Activated effector memory CD4-positive, alpha-beta T cell treated with Interleukin-2 at 50 U/mL for 16 hours (primary cell): Measurements from ENCODE around the gene GPR157.

Experiments
- DNase-seq: peaks from one replicate; pipeline ENCODE4 v3.0.0-alpha.2; 2020

Gene GPR157

DNA sequence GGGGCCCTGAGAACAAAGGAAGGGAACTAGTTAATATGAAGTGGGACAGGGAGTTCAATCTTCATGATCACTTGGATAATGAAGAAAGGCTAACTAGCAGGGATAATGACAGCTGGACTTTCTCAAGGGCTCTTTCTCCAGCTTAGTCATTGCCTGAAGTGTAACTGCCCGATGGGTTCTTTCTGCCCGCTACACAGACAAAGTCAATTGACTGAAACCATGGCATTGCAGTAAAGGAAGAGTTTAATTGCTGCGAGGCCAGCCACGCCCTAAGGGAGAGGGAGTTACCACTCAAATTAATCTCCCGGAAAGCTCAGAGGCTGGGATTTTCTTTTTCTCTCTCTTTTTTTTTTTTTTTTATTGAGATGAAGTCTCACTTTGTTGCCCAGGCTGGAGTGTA, 42.9 kb downstream of the GPR157 start:
- no peak for DNase-seq

DNA sequence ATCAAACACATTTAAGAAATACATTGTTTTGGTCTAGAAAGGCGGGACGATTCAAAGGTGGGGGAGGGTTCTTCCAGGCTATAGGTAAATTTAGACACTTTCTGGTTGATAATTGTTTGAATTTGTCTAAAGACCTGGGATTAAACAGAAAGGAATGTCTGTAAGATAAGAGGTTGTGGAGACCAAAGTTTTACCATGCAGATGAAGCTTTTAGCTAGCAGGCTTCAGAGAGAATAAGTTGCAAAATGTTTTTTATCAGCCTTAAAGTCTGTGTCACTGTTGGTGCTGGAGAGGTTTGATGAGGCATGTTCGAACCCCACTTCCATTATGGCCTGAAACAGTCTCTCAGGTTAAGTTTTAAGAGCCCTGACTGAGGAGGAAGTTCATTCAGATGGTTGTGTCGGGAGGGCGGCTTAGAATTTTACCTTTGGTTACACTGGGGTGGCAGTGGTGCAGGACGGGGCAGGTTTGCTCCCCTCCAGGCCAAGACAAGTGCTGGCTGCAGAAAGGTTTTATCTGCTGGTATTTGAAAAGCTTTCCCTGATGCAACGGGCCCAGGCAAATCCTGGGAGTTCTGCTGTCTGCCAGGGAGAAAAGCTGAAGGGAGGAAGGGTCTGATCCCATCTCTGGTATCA, 43.5 kb downstream of the GPR157 start:
- DNase-seq, result no peak

DNA sequence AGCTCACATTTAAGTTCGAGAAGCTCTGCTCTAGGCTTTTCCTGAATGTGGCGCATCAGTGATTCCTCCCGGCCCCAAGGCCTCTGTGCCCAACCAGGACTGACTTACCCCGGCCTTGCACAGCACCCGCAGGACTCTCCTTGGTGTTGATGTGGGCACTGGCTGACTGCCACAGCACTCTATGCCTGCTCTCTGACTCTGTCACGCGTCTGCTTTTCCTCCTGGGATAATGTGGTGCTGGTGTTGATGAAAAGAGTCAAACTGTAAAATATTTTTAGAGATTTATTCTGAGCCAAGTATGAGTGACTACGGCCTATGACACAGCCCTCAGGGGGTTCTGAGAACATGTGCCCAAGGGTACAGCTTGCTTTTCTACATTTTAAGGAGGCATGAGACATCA, 44.0 kb downstream of the GPR157 start:
- no peak for DNase-seq

DNA sequence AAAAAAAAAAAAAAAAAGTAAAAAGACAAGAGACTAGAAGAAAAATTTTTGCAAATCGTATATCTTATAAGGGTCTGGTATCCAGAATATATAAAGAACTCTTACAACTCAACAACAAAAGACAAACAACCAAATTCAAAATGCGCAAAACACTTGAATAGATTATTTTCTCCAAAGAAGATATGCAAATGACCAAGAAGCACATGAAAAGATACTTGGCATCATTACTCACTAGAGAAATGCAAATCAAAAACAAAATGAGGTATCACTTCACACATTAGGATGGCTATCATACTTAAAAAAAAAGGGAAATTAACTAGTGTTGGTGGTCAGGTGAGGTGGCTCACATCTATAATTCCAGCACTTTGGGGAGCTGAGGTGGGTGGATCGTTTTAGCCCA, 47.4 kb downstream of the GPR157 start:
- no peak for DNase-seq

DNA sequence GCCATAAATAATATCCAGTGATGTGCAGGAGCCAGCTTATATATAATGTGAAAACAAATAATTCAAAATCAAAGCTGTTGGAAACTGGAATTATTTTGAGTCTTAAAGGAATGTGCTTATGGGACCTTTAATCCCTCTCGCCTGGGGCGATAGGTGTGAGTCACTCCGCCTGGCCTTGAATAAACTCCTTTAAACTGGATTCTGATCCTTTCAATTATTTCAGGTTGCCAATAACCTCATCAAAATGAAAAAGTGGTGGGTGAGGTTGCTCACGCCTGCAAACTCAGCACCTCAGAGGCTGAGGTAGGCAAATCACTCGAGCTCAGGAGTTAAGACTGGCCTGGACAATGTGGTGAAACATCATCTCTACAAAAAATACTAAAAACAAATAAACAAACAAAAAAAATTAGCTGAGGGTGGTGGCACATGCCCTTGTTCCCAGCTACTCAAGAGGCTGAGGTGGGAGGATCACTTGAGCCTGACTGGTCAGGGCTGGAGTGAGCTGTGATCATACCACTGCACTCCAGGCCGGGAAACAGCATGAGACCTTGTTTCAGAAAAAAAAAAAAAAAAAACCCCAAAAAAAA, 48.1 kb downstream of the GPR157 start:
- DNase-seq, result no peak

DNA sequence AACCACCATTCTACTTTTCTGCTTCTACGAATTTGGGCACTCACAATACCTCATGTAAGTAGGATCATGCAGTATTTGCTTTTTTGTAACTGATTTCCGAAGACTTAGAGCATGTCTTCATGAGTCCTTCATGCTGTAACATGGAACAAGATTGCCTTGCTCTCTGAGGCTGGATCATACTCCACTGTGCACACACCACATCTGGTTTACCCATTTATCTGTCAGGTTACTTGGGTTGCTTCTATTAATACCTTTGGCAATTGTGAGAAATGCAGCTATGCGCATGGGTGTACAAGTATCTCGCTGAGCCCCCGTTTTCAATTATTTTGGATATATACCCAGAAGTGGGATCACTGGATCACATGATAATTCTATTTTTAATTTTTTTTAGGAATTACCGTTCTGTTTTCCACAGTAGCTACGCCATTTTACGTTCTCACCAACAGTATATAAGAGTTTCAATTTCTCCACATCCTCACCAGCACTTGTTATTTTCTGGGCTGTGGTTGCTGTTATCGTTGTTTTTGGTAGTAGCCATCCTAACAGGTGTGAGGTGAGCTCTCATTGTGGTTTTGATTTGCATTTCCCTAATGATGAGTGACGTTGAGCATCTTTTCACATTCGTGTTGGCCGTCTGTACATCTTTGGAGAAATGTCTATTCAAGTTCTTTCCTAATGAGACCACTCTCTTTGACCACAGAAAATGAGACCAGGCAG, 48.8 kb downstream of the GPR157 start:
- no peak for DNase-seq

DNA sequence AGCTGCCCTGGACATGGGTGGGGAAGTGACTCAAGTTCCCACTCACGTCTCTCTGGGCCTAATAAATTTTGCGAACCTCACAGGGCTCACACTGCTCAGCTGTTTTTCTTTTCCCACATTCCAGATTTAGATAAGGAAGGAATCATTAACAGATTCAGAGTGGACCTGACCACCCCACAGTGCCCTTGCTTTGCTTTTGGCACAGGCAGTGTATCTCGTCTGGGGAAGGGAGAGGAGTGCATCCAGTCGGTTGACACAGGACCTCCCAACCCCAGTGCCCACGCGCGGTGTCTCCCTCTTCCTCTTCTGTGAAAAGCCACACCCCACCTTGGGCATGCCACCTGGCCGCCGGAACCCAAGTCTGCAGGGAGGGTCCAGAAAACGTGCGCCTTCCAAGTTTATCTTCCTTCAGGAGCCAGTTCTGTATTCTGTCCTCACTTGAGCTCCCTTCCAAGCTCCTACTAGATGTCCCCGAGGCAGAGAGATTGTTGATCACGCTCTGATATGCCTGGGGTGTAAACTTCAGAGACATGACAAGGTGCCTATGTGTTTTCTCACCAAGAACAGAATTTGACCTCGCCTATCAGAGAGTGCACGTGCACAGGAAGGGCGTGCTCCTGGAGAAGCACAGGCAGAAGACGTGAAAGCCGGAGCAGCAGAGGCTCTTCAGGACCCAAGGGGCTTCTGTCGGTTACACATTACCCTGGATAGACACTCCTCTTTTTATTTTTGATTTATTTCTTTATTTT, 50.0 kb downstream of the GPR157 start:
- DNase-seq, result no peak

DNA sequence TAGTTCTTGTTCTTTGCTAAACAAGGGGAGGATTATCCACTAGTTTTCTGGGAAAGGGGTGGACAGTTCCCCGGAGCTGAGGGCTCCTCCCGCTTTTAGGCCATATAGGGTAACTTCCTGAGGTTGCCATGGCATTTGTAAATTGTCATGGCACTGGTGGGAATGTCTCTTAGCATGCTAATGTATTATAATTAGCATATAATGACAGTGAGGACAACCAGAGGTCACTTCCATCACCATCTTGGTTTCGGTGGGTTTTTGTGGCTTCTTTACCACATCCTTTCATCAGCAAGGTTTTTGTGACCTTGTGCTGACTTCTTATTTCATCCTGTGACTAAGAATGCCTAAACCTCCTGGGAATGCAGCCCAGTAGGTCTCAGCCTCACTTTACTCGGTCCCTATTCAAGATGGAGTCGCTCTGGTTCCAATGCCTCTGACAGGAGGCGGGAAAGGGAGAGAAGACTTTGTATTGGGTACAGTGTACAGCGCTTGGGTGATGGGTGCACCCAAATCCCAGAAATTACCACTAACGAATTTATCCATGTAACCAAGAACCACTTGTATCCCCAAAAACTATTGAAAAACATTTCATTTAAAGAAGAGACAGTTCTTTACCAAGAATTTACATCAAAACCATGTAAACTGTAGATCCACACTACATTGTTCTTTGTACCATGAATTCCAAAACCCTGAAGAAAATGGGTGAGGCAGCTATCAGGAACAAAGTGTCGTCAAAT, 50.7 kb downstream of the GPR157 start:
- no peak for DNase-seq

DNA sequence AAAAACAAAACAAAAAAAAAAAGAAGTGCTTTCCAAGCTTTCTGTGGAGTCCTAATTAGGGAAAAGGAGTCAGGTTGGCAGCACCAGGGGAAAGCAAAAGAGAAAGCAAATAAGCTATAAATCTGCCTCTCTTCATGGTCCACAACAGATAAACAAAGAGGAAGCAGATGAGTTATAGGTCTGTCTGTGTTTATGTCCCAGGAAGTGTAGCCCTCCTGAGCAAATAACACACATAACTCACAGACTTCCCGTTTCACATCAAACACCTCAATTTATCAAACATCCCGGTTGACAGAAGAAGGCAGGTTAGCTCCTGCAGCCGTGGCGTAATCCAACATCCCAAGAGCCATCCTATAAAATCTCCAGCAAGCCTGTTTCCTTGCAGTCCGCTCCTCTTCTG, 53.9 kb downstream of the GPR157 start:
- DNase-seq, result no peak

DNA sequence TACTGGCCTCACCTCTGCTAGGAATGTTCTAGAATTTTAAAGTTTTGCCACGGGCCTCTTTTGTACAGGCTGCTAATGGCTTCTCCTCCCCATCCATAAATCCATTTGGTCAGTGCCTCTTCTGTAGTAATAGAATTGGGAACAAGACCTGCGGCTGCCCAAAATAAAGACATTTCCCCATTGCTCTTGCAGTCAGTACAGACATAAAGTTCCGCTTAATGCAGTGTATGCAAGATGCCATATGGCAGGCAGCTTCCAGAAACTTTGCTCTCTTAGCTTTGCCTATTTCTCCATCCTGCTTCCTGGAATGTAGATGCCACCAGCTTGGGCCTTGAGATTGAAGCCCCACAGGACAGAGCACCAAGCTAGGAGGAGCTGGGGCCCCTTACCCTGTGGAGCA, 55.8 kb downstream of the GPR157 start:
- no peak for DNase-seq

DNA sequence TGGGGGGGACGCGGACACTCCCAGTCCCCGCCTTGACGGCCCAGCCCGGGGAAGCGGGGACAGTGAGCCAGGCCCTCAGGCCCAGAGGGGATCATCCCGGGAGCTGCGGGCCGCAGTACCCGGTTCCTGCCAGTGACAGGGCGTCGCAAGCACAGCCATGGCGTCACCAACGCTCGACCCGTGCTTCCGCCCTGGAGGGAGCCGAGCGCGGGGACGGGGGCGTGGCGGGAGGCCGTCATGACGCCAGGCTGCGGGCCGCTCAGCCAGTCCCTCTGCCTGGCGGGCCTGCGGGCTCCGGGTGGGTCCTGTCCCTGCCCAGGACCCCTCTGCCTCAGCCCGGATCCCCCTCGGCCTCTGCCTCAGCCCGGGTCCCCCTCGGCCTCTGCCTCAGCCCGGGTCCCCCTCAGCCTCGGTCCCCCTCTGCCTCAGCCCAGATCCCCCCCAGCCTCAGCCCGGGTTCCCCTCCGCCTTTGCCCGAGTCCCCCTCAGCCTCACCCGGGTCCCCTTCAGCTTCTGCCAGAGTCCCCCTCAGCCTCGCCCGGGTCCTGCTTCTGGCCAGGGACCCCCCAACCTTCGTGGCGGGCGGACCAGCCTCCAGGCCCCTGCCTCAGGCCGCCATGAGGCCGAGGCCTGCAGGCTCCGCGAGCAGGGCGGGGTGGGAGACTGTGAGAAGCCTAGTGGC, 57.2 kb downstream of the GPR157 start:
- DNase-seq, result no peak

DNA sequence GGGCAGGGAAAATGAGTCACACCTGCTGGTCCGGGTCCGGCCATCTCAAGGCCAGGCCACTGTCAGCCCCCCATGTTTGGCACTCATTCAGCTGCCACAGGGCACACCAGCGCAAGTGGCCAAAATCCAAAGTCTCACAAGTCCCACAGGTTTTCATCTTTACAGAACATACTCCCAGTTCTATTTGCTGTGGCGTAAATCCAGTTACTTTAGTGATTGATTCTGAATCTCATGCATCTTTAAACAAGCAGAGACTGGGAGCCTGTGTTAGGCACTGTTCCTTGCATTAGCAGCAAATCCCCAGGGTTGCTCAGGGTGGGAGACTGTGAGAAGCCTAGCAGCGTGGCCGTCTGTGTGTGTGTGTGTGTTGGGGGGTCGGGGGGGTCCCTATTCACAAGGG, 58.4 kb downstream of the GPR157 start:
- DNase-seq, result no peak

DNA sequence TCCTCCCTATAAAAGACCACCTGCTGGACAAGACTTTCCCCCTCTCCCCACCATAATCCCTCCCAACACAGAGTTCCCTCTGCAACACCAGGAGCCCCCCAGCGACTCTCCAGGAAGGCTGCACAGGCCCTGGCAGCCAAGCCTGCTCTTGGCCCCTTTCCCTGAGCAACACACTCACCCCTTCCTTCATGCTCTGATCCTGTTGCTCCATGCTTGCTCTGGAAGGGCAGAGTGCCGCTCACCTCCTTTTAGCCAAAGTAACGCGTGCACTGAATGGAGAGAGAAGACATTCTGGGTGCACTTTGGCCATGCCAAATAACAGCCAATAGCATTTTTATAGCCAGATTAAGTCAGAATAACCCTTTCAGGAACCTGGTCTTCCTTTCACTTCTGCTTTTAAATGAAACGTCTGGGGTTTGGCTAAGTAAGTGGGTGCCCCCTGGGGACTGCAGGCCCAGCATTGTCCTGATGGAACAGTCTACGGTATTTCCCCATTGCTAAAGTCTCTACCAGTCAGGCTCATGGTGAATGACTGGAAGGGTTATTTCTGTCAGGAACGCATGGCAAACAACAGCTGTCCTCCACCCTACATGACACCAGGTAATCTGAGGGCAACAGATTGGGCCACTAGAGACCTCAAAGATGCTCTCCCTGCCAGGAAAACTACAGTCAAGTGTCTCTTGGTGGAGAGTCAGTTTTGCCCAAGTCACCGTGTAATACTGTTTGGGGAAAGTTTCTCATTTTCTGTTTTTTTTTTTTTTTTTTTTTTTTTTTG, 59.4 kb downstream of the GPR157 start, which contains the start of gene SLC2A5:
TSS of gene SLC2A5 (minus strand) at position 310 of the 775 bp plus-strand sequence. CDS start at position 211, 99 bp downstream.
- DNase-seq, result no peak

DNA sequence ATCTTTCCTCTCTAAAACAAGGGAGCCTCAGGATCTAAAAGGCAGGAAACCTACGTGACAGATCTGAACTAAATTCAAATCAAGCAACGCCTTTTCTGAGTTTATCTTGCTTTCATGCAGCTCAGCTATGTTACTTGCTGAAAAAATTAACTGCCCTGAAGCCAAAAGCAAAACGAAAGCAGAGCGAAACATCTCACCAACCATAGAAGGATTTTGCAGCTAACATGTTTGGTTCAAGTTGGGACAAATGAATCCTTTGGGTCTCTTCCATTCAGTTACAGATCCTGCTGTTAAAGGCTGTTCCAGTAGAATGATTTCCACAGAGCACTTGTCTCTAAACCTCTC, 59.9 kb downstream of the GPR157 start:
- DNase-seq, result no peak

DNA sequence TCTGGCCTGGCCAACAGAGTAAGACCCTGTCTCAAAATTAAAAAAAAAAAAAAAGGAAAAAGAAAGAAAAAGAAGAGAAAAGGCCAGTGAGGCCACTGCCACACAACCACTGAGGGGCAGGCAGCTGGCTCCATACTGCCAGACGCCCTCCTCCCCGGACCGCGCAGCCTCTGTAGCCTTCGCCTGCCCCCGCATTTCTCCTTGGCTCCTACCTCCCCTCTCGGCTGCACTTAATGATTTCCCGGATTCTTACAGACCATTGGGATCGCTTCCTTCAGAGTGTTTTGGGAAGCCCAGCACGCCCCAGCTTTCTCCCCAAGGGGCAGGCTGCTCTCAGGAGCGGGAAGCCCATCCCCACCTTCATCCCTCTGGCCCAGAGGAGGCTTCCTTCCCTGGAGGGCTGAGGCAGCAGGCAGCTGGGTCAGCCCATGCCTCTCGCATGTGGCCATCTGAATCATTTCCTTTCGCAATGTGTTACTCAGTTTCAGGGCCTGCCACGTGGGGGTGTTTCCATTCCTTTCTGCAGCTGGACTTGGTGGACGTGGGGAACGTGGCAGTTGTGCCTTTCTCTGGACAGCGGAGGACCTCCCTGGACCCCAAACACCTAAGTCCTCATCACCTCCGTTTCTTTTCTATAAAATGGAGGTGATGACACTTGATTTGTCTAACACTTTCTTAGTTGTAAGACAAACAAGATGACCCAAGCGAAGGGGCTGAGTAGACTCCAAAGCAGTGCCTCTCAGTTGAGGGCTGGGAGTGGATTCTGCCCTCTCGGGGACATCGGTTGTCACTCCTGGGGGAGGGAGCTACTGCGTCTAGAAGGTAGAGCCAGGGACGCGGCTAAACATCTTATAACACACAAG, 61.7 kb downstream of the GPR157 start:
- DNase-seq, result no peak

DNA sequence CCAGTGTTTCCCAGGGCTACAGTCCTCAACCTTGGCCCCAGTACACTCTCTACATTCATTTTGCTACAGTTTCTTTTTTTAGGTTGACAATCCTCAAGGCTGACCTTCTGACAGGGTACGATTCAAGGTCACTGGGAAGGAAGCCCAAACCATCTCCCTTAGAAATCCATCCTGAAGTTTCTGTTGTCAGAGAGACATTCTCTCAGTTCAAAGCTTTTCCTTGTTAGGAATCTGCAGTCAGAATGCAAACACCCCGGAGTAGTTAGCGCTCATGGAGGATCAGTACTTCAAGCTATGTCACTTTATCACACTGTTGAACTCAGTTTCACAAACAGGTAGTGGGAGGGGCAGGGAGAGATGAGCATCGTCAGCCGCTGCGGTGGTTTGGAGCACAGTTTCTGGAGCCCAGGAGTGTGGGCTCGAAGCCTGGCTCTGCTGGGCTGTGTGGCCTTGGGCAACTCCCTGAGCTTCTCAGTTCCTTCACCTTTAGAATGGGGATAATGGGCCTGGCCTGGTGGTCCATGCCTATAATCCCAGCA, 63.6 kb downstream of the GPR157 start:
- no peak for DNase-seq

DNA sequence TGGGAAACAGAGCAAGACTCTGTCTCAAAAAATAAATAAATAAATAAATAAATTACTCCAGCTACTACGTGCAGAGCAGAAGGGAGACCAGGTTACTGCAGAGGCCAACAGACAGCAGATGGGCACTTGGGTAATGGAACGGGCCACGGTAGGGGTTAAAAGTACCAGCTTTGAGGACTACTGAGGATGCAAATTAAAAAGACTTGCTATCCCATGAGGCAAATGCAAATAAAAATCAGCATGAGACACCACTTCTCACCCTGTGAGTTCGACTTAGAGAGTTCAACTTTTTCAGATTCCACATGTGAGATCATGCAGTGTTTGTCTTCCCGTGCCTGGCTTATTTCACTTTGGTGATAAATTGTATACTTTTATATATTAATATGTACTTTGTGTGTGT, 66.1 kb downstream of the GPR157 start:
- DNase-seq, result no peak

DNA sequence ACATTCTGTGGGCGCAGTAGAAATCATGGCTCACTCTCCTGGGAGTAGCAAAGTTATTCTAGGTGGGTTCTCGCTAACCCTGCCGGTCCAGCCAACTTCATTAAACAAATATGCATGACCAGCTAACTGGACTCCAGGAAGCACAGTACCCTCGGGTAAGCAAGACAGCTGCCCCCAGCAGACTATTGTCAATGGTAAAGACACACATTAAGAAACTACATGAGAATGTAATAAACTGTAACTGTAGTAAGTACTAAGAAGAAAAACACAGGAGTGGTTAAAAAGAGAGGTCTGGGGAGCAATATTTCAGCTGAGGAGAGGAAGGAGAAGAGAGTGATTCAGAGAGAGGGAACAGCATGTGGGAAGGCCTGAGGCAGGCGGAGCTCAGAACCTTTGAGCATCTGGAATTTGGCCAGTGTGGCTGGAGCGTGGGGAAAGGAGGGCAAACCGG, 66.9 kb downstream of the GPR157 start:
- DNase-seq, result no peak

DNA sequence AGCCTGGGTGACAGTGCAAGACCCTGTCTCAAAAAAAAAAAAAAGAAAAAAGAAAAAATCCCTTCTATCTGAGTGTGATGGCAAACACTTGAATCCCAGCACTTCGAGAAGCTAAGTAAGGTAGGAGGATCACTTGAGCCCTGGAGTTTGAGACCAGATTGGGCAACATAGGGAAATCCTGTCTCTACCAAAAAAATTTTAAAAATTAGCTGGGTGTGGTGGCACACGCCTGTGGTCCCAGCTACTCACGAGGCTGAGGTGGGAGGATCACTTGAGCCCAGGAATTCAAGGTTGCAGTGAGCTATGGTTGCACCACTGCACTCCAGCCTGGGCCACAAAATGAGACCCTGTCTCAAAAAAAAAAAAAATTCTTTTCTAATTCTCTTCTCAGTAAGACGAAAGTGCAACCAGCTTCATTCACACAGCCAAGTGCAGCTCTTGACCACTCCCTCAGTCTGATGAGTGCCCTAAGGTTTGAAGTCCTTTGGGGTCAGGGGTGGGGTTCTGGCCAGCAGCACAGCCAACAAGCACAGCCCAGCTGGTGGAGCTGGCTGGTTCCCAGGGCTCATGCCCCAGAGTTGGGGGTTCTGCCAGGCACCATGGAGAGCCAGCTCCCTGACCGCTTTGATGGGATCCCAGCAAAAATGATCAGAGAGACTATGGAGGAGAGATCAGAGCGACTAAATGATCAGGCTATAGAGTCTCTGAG, 67.5 kb downstream of the GPR157 start:
- no peak for DNase-seq
